Lower lobe of right lung (tissue), 2 donors: Measurements from ENCODE around the gene VGF. TPM values are rescaled to one million over a fixed set of nuclear protein-coding genes. Genes with fewer than 3 reads are reported as not detected.
A peak's percentile ranks its signal among the peaks of the same experiment; 100 is the strongest.

Experiments
- ATAC-seq, 2 donors: fragments of 200-7000 bp; cut with Tn5 transposase; one replicate each; pipeline ENCODE4 v1.9.1; 2020 to 2022; ENCODE audit warnings: mild to moderate bottlenecking in 2 of 2, moderate library complexity in 2 of 2
- DNase-seq: peaks from one replicate; pipeline ENCODE4 v3.0.0-alpha.2; 2020
- H3K27ac ChIP-seq: fragments of 200-600 bp; one replicate; pipeline ENCODE4 v1.8.0; 2022
- H3K27me3 ChIP-seq: fragments of 200-600 bp; one replicate; pipeline ENCODE4 v1.8.0; 2022; ENCODE audit warnings: low read depth
- H3K36me3 ChIP-seq: fragments of 200-600 bp; one replicate; pipeline ENCODE4 v1.8.0; 2022; ENCODE audit warnings: mild to moderate bottlenecking
- H3K4me1 ChIP-seq: fragments of 200-600 bp; one replicate; pipeline ENCODE4 v1.8.0; 2022
- H3K4me3 ChIP-seq: fragments of 200-600 bp; one replicate; pipeline ENCODE4 v1.8.0; 2022; ENCODE audit warnings: mild to moderate bottlenecking
- H3K9me3 ChIP-seq: fragments of 200-600 bp; one replicate; pipeline ENCODE4 v1.8.0; 2022
- intact Hi-C: fragments of 100-400 bp; cut with DNase I; formaldehyde crosslinking; loops from one replicate; pipeline ENCODE4 v1.11.0; 2022
- long read RNA-seq: library from polyadenylated mRNA; unstranded; transcript quantifications from one replicate; pipeline ENCODE4 v2.0.0, GENCODE V29; 2021
- total RNA-seq: library from RNA; stranded (reverse); fragmentation: NEBNext Ultra II Directional; extraction: Animal tissue kit (Norgen Biotek cat#: 25700); gene quantifications from one replicate; pipeline ENCODE4 v1.2.1, GENCODE V29; 2021
- TF ChIP-seq, protein P1 (sequence below): fragments of 200-600 bp; IDR thresholded peaks from one replicate; pipeline ENCODE4 v1.8.0; 2022; ENCODE audit warnings: antibody characterized with exemption, mild to moderate bottlenecking
- donor health status: DM: no; HTN: yes; CAD: no; lungs with severe emphysema.

Gene VGF
- 0.15 TPM for total RNA-seq
- long read RNA-seq: 0 reads

DNA sequence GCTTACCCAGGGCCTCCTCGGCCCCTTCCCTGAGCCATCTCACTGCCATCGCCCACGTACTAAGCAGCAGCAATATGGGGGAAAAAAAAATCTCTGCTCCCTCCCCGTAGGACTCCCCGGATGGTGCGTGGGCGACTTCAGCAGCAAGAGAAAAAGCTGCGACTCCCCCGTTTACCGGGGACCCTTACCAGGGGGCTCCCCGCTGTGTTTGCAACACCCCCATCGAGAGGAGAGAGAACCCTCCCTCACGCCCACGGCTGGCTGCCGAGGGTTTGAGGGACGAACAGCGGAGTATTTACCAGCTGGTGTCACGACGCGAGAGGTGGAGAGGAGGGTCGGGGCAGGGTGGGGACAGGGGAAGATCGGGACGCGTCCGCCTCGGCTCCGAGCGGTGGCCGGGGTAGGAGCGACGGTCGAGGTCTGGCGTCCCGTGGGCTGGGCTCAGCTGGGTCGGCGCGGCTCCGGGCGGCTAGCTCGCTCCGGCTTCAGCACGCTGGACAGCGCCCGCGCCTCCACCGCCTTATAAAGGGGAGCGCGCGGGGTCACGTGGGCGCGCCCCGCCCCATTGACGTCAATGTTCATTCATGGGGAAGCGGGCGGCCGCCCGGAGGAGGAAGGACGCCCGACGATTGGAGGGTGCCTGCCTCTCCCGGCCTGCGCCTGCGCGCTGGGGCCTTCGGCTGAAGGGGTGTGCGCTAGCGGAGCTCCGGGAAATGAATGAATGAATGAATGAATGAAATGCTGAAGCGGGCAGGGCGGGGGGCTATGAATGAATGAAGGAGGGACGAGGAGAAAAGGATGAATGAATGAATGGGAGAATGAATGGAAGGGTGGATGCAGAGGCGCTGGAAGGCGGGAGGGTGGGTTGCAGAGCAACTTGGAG, at the start of gene VGF:
Gene VGF, minus strand, starts transcription at position 495 of the 883 bp plus-strand sequence. CDS start 726 bp downstream, outside the sequence.
- Histone ChIP-seq H3K27ac (no peak within 1 kb of the TSS), H3K27me3 (peaks cover 83% of the 10 kb centered on the region), H3K4me3 (peak within 1 kb of the TSS; percentile 11), H3K9me3 (no peaks in the 10 kb centered on the region), H3K36me3 (peaks cover 5% of the 10 kb centered on the region), H3K4me1 (peaks cover 47% of the 10 kb centered on the region)
- ATAC-seq (peak; percentile 90 to 94), DNase-seq (peak; percentile 96)
- intact Hi-C loops: no loop called here
- TF ChIP-seq, protein P1, sequence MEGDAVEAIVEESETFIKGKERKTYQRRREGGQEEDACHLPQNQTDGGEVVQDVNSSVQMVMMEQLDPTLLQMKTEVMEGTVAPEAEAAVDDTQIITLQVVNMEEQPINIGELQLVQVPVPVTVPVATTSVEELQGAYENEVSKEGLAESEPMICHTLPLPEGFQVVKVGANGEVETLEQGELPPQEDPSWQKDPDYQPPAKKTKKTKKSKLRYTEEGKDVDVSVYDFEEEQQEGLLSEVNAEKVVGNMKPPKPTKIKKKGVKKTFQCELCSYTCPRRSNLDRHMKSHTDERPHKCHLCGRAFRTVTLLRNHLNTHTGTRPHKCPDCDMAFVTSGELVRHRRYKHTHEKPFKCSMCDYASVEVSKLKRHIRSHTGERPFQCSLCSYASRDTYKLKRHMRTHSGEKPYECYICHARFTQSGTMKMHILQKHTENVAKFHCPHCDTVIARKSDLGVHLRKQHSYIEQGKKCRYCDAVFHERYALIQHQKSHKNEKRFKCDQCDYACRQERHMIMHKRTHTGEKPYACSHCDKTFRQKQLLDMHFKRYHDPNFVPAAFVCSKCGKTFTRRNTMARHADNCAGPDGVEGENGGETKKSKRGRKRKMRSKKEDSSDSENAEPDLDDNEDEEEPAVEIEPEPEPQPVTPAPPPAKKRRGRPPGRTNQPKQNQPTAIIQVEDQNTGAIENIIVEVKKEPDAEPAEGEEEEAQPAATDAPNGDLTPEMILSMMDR: no peak

DNA sequence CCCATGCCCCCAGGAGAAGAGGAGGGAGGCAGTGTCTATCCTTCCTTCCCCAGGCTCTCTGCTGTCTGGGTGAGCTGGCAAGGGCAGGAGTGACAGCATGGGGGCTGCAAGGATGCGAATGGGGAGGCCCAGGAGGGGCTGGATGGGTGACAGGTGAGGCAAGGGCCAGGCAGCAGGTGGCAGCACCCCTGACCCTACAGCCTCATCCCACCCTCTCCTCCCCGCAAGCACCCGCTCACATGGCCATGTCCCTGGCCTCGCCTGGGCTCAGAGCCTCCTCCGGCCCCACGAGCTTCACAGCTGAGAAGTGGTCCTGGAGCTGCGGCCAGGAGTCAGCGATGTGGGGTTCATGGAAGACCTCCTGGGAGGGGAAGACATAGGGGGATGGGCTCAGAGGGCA, 46.6 kb upstream of the VGF start:
- no peak overlapping the region for H3K27ac ChIP-seq
- TF ChIP-seq, protein P1: no peak
- intact Hi-C loops: no loop called here
- H3K9me3 ChIP-seq: no peaks in the 10 kb centered on the region
- H3K27me3 ChIP-seq: no peaks in the 10 kb centered on the region
- DNase-seq (no peak), ATAC-seq (no peak)
- H3K4me3 ChIP-seq: no peak overlapping the region
- H3K4me1 ChIP-seq: peaks cover 10% of the 10 kb centered on the region
- peaks cover 85% of the 10 kb centered on the region for H3K36me3 ChIP-seq

DNA sequence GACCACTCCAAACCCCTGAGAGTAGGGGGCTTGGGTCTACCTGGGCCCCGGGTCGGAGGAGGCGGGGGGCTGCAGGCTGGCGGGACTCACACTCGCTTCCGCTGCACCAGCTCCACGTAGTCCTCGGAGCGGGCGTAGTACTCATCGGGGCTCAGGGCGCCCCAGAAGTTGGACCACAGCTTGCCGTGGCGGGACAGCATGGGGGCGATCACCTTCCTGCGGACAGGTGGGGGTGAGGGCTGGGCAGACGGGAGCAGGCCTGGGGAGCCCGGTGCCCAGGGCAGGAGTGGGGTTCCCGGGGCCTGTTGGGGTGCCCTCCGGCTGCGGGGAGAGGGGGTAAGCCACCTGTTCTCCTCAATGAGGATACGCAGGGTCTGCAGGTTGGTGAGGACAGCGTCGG, 46.1 kb upstream of the VGF start:
- peaks cover 90% of the 10 kb centered on the region for H3K36me3 ChIP-seq
- H3K4me3 ChIP-seq: no peak overlapping the region

DNA sequence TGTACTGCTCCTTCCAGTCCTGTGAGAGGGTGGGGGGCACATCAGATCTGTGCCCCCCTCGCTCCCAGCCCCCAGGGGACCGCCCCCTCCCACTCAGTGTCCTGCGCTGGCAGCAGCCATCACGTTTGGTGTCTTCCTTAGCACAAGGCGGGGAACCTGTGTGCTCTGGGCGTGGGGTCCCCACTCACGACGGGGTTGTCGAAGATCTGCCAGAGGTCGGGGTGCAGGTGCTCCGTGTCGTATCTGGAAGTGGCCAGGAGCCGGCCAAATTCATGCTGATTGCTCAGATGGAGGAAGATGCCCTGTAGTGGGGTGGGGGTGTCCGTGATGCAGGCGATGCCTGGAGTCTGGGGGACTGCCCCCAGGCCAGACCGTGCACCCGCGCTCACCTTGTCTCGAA, 44.8 kb upstream of the VGF start:
- DNase-seq: no peak
- intact Hi-C loops: no loop called here
- Histone ChIP-seq H3K27me3 (no peaks in the 10 kb centered on the region), H3K36me3 (peaks cover 89% of the 10 kb centered on the region), H3K4me1 (no peaks in the 10 kb centered on the region), H3K27ac (no peak overlapping the region), H3K9me3 (no peaks in the 10 kb centered on the region), H3K4me3 (no peak overlapping the region)
- TF ChIP-seq, protein P1: no peak
- ATAC-seq: no peak

More for the DNA sequence above, 46.1 kb upstream of the VGF start:
- H3K4me1 ChIP-seq: peaks cover 7% of the 10 kb centered on the region
- DNase-seq: no peak
- intact Hi-C loops: no loop called here
- TF ChIP-seq, protein P1: no peak
- no peak overlapping the region for H3K27ac ChIP-seq
- H3K9me3 ChIP-seq: no peaks in the 10 kb centered on the region
- no peak for ATAC-seq
- H3K27me3 ChIP-seq: no peaks in the 10 kb centered on the region

DNA sequence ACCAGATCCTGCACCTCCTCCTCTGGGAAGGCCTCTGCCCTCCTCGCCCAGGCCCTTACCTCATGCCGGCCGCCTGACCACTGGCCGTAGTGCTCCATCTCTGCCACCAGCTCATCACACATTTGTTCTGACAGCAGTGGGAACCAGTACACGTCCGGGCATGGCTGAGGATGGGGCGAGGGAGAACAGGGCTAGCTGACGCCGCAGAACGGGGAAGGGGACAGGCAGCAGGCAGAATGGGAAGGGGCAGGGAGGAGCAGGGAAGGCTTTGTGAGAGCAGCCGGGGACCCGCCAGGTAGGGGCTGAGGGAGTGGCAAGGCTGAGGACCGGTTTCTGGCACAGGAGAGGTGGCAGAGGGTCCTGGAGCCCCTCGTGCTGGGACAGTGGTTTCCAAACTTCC, 43.4 kb upstream of the VGF start:
- intact Hi-C loops: no loop called here
- DNase-seq (no peak), ATAC-seq (no peak)
- Histone ChIP-seq H3K36me3 (peaks cover 76% of the 10 kb centered on the region), H3K4me1 (no peaks in the 10 kb centered on the region), H3K4me3 (no peak overlapping the region), H3K27me3 (no peaks in the 10 kb centered on the region), H3K9me3 (no peaks in the 10 kb centered on the region), H3K27ac (no peak overlapping the region)
- TF ChIP-seq, protein P1: no peak
